ENCODE data around the gene UBL7. TPM values are rescaled to one million over a fixed set of nuclear protein-coding genes. Genes with fewer than 3 reads are reported as not detected.

The UBL7 gene
- total and polyA plus RNA-seq, 2 donors (not counting 1 experiment from before 2014, with no cell fraction given), result 44.4 to 73.9 TPM

GRCh38 chr15:74417225-74417624 is 43.7 kb downstream of the UBL7 start:
- H4K20me1 ChIP-seq (ENCODE audit: control insufficient read depth, insufficient read depth, low read length, poor library complexity, severe bottlenecking), result peaks cover 79% of the 10 kb centered on the region
- ChIA-PET CTCF (interaction anchor here (4.5 kb wide), 1 partner anchor 22 kb away, joined by 27 read pairs; no protein-coding TSS in a partner anchor), POLR2A (no interaction called here)
- peaks cover 35 to 66% of the 10 kb centered on the region in 2 donors for H3K4me1 ChIP-seq (ENCODE audit: control insufficient read depth in 2 of 2, insufficient read depth in 2 of 2, low read length in 2 of 2)
- H3K9ac ChIP-seq (ENCODE audit: low read length), result no peak overlapping the region
- intact Hi-C loops (cut with micrococcal nuclease), result no loop called here
- Mint-ChIP-seq H3K4me3 (no peak overlapping the region), H3K9me3 (ENCODE audit: insufficient read depth) (no peaks in the 10 kb centered on the region), H3K27me3 (no peaks in the 10 kb centered on the region), H3K4me1 (peaks cover 61% of the 10 kb centered on the region), H3K27ac (peak overlapping the region; percentile 63)
- TF ChIP-seq CTCF (IDR thresholded peaks at IDR 0.05), result no peak
- DNase-seq (no peak), ATAC-seq (ENCODE audit: low read depth) (no peak)
- WGBS (ENCODE audit: insufficient coverage), result 88% methylated on average over 8 of the region's 13 CpGs
- H2AFZ ChIP-seq (ENCODE audit: insufficient read depth, low read depth, low read length, poor library complexity, severe bottlenecking), result no peak overlapping the region
- H3K79me2 ChIP-seq (ENCODE audit: control insufficient read depth, insufficient read depth, low read length), result peaks cover 73% of the 10 kb centered on the region
- H3K27me3 ChIP-seq (replicated peaks in 1 of 4; ENCODE audit: control extremely low read depth in 1 of 4, control insufficient read depth in 3 of 4, insufficient read depth in 4 of 4, low read length in 3 of 4), result no peaks in the 10 kb centered on the region
- peaks cover 3 to 65% of the 10 kb centered on the region in 2 experiments for H3K36me3 ChIP-seq (replicated peaks in 1 of 2; ENCODE audit: control extremely low read depth in 1 of 2, control insufficient read depth in 1 of 2, extremely low read depth in 1 of 2, insufficient read depth in 2 of 2, low read length in 1 of 2)
- H3K4me3 ChIP-seq (ENCODE audit: control extremely low read depth in 1 of 5, extremely low read depth in 1 of 5, insufficient read depth in 1 of 5, low read depth in 2 of 5, low read length in 4 of 5), result no peak overlapping the region
- H3K4me2 ChIP-seq (replicated peaks; ENCODE audit: low read depth, low read length, poor library complexity, severe bottlenecking), result no peak overlapping the region
- H3K27ac ChIP-seq (ENCODE audit: low read length in 2 of 2), result peak overlapping the region in 1 of 2 donors; percentile 16
- H3K9me3 ChIP-seq (ENCODE audit: control extremely low read depth in 1 of 3, control insufficient read depth in 2 of 3, insufficient read depth in 1 of 3, low read length in 2 of 3), result no peaks in the 10 kb centered on the region

GRCh38 chr15:74415966-74416916 is 44.7 kb downstream of the UBL7 start:
- Histone ChIP-seq H3K27ac (ENCODE audit: low read length in 2 of 2) (no peak overlapping the region), H3K4me3 (ENCODE audit: control extremely low read depth in 1 of 5, extremely low read depth in 1 of 5, insufficient read depth in 1 of 5, low read depth in 2 of 5, low read length in 4 of 5) (no peak overlapping the region), H3K36me3 (replicated peaks in 1 of 2; ENCODE audit: control extremely low read depth in 1 of 2, control insufficient read depth in 1 of 2, extremely low read depth in 1 of 2, insufficient read depth in 2 of 2, low read length in 1 of 2) (peaks cover 3 to 75% of the 10 kb centered on the region in 2 experiments), H3K9ac (ENCODE audit: low read length) (no peak overlapping the region), H3K79me2 (ENCODE audit: control insufficient read depth, insufficient read depth, low read length) (peaks cover 64% of the 10 kb centered on the region), H4K20me1 (ENCODE audit: control insufficient read depth, insufficient read depth, low read length, poor library complexity, severe bottlenecking) (peaks cover 70% of the 10 kb centered on the region), H3K9me3 (ENCODE audit: control extremely low read depth in 1 of 3, control insufficient read depth in 2 of 3, insufficient read depth in 1 of 3, low read length in 2 of 3) (no peaks in the 10 kb centered on the region), H2AFZ (ENCODE audit: insufficient read depth, low read depth, low read length, poor library complexity, severe bottlenecking) (no peak overlapping the region), H3K4me1 (ENCODE audit: control insufficient read depth in 2 of 2, insufficient read depth in 2 of 2, low read length in 2 of 2) (peaks cover 25 to 57% of the 10 kb centered on the region in 2 donors), H3K27me3 (replicated peaks in 1 of 4; ENCODE audit: control extremely low read depth in 1 of 4, control insufficient read depth in 3 of 4, insufficient read depth in 4 of 4, low read length in 3 of 4) (no peaks in the 10 kb centered on the region), H3K4me2 (replicated peaks; ENCODE audit: low read depth, low read length, poor library complexity, severe bottlenecking) (no peak overlapping the region)
- intact Hi-C loops (cut with micrococcal nuclease), result no loop called here
- Mint-ChIP-seq H3K4me3 (no peak overlapping the region), H3K27ac (peak overlapping the region; percentile 89), H3K9me3 (ENCODE audit: insufficient read depth) (no peaks in the 10 kb centered on the region), H3K4me1 (peaks cover 51% of the 10 kb centered on the region), H3K27me3 (no peaks in the 10 kb centered on the region)
- WGBS (ENCODE audit: insufficient coverage), result 78% methylated on average over 18 of the region's 19 CpGs
- POLR2A ChIA-PET, result no interaction called here
- no peak for ATAC-seq (ENCODE audit: low read depth)
- TF ChIP-seq CTCF (IDR thresholded peaks at IDR 0.05) (no peak), EZH2 (IDR thresholded peaks at IDR 0.05; ENCODE audit: borderline replicate concordance, insufficient read depth, low read depth, low read length, poor library complexity, severe bottlenecking) (no peak)
- DNase-seq, result no peak
- CTCF ChIA-PET, result no interaction called here

Data from B cell (primary cell).